ENCODE measurements around the gene RAB6A. TPM values are rescaled to one million over a fixed set of nuclear protein-coding genes. Genes with fewer than 3 reads are reported as not detected.

RAB6A gene
- total RNA-seq, 1 experiment from 2014 or later = 76.3 TPM

DNA sequence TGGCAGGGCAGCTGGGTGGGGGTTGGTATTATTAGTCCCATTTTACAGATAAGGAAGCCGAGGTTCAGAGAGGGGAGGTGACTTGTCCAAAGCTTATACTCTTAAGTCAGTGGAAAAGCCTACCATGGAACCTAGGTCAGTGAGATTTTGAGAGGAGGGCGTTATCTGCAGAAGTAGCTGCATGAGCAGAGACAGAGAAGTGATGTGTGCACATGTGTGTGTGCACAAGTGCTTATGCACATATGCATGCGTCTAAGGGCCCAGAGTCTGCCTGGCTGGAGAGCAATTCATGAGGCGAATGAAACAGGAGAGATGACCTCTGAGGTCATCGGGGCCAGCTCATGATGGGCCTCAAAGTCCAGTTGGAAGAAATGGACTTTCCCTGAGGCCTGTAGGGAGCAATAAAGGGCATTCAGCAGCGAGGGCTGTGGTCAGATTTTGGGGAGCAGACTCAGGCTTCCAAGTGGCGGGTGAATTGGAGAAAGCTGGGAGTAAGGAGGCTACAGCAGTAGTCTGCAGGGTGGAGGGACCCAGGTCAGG lies 106.3 kb downstream of the RAB6A start:
- no peak overlapping the region for H3K9ac ChIP-seq (ENCODE audit: low read length)
- DNase-seq = no peak
- 0 out of 2 replicates have a peak, but pooled peaks cover 3% of the 10 kb centered on the region for H3K27me3 ChIP-seq (ENCODE audit: low read length)
- no peaks in the 10 kb centered on the region for H3K9me3 ChIP-seq (ENCODE audit: low read length)
- H4K20me1 ChIP-seq (ENCODE audit: insufficient read depth, low read depth, low read length) = no peaks in the 10 kb centered on the region
- H3K9me2 ChIP-seq (replicated peaks; ENCODE audit: insufficient read depth, low read length) = no peaks in the 10 kb centered on the region
- no peak overlapping the region for H2AFZ ChIP-seq (ENCODE audit: low read length)
- H3K4me1 ChIP-seq (ENCODE audit: low read length) = no peaks in the 10 kb centered on the region
- H3K79me2 ChIP-seq (ENCODE audit: low read length) = no peaks in the 10 kb centered on the region
- H3K36me3 ChIP-seq (ENCODE audit: insufficient read depth, low read length) = no peaks in the 10 kb centered on the region
- no peak overlapping the region for H3K27ac ChIP-seq (ENCODE audit: low read length)
- H3K4me3 ChIP-seq (ENCODE audit: low read length) = no peak overlapping the region
- H3K4me2 ChIP-seq (ENCODE audit: low read depth, low read length, poor library complexity, severe bottlenecking) = no peak overlapping the region

GRCh38 chr11:73653996-73654395 lies 106.9 kb downstream of the RAB6A start:
- H4K20me1 ChIP-seq (ENCODE audit: insufficient read depth, low read depth, low read length) = no peaks in the 10 kb centered on the region
- H3K4me3 ChIP-seq (ENCODE audit: low read length) = no peak overlapping the region
- no peak overlapping the region for H3K4me2 ChIP-seq (ENCODE audit: low read depth, low read length, poor library complexity, severe bottlenecking)
- H3K27me3 ChIP-seq (ENCODE audit: low read length) = 0 out of 2 replicates have a peak, but pooled peaks cover 3% of the 10 kb centered on the region
- H3K9ac ChIP-seq (ENCODE audit: low read length) = no peak overlapping the region
- no peaks in the 10 kb centered on the region for H3K36me3 ChIP-seq (ENCODE audit: insufficient read depth, low read length)
- no peak overlapping the region for H2AFZ ChIP-seq (ENCODE audit: low read length)
- no peaks in the 10 kb centered on the region for H3K9me3 ChIP-seq (ENCODE audit: low read length)
- H3K27ac ChIP-seq (ENCODE audit: low read length) = no peak overlapping the region
- H3K9me2 ChIP-seq (replicated peaks; ENCODE audit: insufficient read depth, low read length) = no peaks in the 10 kb centered on the region
- H3K4me1 ChIP-seq (ENCODE audit: low read length) = no peaks in the 10 kb centered on the region
- no peaks in the 10 kb centered on the region for H3K79me2 ChIP-seq (ENCODE audit: low read length)
- no peak for DNase-seq

- Histone ChIP-seq H2AFZ (ENCODE audit: low read length) (no peak overlapping the region), H3K4me3 (ENCODE audit: low read length) (no peak overlapping the region), H3K27ac (ENCODE audit: low read length) (no peak overlapping the region), H3K4me1 (ENCODE audit: low read length) (peaks cover under 1% of the 10 kb centered on the region), H3K79me2 (ENCODE audit: low read length) (no peaks in the 10 kb centered on the region), H3K9me3 (ENCODE audit: low read length) (no peaks in the 10 kb centered on the region), H3K36me3 (ENCODE audit: insufficient read depth, low read length) (no peaks in the 10 kb centered on the region), H3K9ac (ENCODE audit: low read length) (no peak overlapping the region), H3K27me3 (ENCODE audit: low read length) (0 out of 2 replicates have a peak, but pooled peaks cover 3% of the 10 kb centered on the region), H3K4me2 (ENCODE audit: low read depth, low read length, poor library complexity, severe bottlenecking) (no peak overlapping the region), H4K20me1 (ENCODE audit: insufficient read depth, low read depth, low read length) (no peaks in the 10 kb centered on the region), H3K9me2 (replicated peaks; ENCODE audit: insufficient read depth, low read length) (no peaks in the 10 kb centered on the region)
- DNase-seq = no peak
Measured at GRCh38 chr11:73652856-73653559, 107.9 kb downstream of the RAB6A start.

DNA sequence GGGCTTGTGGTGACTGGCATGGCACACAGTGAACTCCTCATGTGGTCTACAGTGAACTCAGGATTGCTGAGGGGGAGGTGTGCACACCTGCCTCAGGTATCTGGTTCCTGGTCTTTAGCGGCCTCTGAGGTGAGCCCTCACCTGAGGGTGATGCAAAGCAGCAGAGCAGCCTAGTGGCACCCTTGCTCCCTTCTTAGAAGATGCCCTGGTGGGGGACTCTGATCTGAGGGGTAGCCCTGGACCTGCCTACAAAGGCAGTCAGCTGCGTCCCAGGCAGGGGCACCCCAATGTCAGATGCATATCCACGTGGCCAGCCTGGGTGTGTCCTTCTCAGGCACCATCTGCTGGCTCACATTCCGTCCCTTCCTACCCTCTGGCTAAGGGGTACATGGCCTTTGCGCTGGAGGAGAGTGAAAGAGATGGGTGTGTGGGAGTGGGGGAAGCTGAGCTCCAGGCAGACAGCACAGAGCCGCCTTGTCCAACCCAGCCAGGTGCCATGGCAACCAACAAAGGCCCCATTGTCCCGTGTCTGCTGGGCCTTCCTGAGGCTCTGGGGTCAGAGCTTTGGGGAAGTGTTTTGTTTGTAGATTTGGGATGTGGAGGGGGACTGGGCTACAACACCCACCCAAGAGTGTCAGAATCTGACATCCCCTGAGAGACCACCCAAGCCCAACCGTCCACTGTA lies 108.7 kb downstream of the RAB6A start:
- H3K4me2 ChIP-seq (ENCODE audit: low read depth, low read length, poor library complexity, severe bottlenecking) = no peak overlapping the region

DNA sequence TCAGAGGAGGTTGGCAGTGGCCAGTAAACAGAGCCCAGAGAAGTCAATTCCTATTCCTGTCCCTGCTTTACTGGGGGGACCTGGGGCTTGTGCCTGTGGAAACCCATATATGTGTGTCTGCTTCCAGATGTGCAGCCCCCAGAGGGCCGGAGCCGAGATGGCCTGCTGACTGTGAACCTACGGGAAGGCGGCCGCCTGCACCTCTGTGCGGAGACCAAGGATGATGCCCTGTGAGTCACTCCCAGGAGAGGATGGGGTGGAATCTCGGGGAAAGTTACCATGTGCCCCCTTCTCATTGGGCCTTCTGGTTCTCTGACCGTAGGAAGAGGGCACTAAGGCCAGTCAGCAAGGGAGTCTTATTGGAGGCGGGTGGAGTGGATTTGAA lies 109.2 kb downstream of the RAB6A start:
- Histone ChIP-seq H3K4me2 (ENCODE audit: low read depth, low read length, poor library complexity, severe bottlenecking) (no peak overlapping the region), H3K9me3 (ENCODE audit: low read length) (no peaks in the 10 kb centered on the region), H3K4me3 (ENCODE audit: low read length) (no peak overlapping the region), H3K36me3 (ENCODE audit: insufficient read depth, low read length) (no peaks in the 10 kb centered on the region), H3K27me3 (ENCODE audit: low read length) (0 out of 2 replicates have a peak, but pooled peaks cover 3% of the 10 kb centered on the region), H3K27ac (ENCODE audit: low read length) (no peak overlapping the region), H4K20me1 (ENCODE audit: insufficient read depth, low read depth, low read length) (0 out of 2 replicates have a peak, but pooled peaks cover 2% of the 10 kb centered on the region), H3K4me1 (ENCODE audit: low read length) (peaks cover 10% of the 10 kb centered on the region), H2AFZ (ENCODE audit: low read length) (no peak overlapping the region), H3K9me2 (replicated peaks; ENCODE audit: insufficient read depth, low read length) (no peaks in the 10 kb centered on the region), H3K9ac (ENCODE audit: low read length) (no peak overlapping the region), H3K79me2 (ENCODE audit: low read length) (no peaks in the 10 kb centered on the region)
- DNase-seq = no peak

More for the DNA sequence above, 108.7 kb downstream of the RAB6A start:
- H3K4me1 ChIP-seq (ENCODE audit: low read length) = peaks cover 8% of the 10 kb centered on the region
- H3K79me2 ChIP-seq (ENCODE audit: low read length) = no peaks in the 10 kb centered on the region
- no peaks in the 10 kb centered on the region for H3K9me3 ChIP-seq (ENCODE audit: low read length)
- H3K9me2 ChIP-seq (replicated peaks; ENCODE audit: insufficient read depth, low read length) = no peaks in the 10 kb centered on the region
- no peaks in the 10 kb centered on the region for H4K20me1 ChIP-seq (ENCODE audit: insufficient read depth, low read depth, low read length)
- H3K9ac ChIP-seq (ENCODE audit: low read length) = no peak overlapping the region
- no peak overlapping the region for H3K4me3 ChIP-seq (ENCODE audit: low read length)
- no peak overlapping the region for H2AFZ ChIP-seq (ENCODE audit: low read length)
- H3K27ac ChIP-seq (ENCODE audit: low read length) = no peak overlapping the region
- no peak for DNase-seq
- H3K36me3 ChIP-seq (ENCODE audit: insufficient read depth, low read length) = no peaks in the 10 kb centered on the region
- H3K27me3 ChIP-seq (ENCODE audit: low read length) = 0 out of 2 replicates have a peak, but pooled peaks cover 3% of the 10 kb centered on the region

DNA sequence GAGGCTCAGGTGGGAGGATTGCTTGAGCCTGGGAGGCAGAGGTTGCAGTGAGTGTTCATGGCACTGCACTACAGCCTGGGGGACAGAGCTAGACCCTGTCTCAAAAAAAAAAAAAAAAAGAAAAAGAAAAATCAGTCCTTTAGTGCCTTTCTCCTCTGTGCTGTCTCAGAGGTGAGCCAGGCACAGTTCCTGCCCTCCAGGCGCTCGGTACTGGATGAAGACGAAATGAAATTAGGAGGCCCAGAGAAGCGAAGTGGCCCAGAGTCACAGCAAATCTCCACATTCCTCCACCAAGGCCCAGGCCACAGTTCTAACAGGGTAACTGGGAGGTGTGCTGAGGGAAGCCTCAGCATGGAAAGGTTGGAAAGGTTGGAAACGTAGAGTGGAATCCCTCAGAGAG lies 109.6 kb downstream of the RAB6A start:
- Histone ChIP-seq H3K4me1 (ENCODE audit: low read length) (peaks cover 10% of the 10 kb centered on the region), H4K20me1 (ENCODE audit: insufficient read depth, low read depth, low read length) (0 out of 2 replicates have a peak, but pooled peaks cover 3% of the 10 kb centered on the region), H3K9ac (ENCODE audit: low read length) (no peak overlapping the region), H3K79me2 (ENCODE audit: low read length) (no peaks in the 10 kb centered on the region), H2AFZ (ENCODE audit: low read length) (no peak overlapping the region), H3K9me3 (ENCODE audit: low read length) (no peaks in the 10 kb centered on the region), H3K4me2 (ENCODE audit: low read depth, low read length, poor library complexity, severe bottlenecking) (no peak overlapping the region), H3K36me3 (ENCODE audit: insufficient read depth, low read length) (no peaks in the 10 kb centered on the region), H3K4me3 (ENCODE audit: low read length) (no peak overlapping the region), H3K27me3 (ENCODE audit: low read length) (0 out of 2 replicates have a peak, but pooled peaks cover 3% of the 10 kb centered on the region), H3K27ac (ENCODE audit: low read length) (no peak overlapping the region), H3K9me2 (replicated peaks; ENCODE audit: insufficient read depth, low read length) (no peaks in the 10 kb centered on the region)
- no peak for DNase-seq

GRCh38 chr11:73650400-73650799 lies 110.5 kb downstream of the RAB6A start:
- Histone ChIP-seq H3K4me1 (ENCODE audit: low read length) (peaks cover 10% of the 10 kb centered on the region), H3K27ac (ENCODE audit: low read length) (no peak overlapping the region), H3K4me2 (ENCODE audit: low read depth, low read length, poor library complexity, severe bottlenecking) (no peak overlapping the region), H2AFZ (ENCODE audit: low read length) (no peak overlapping the region), H3K79me2 (ENCODE audit: low read length) (no peaks in the 10 kb centered on the region), H3K36me3 (ENCODE audit: insufficient read depth, low read length) (no peaks in the 10 kb centered on the region), H3K27me3 (ENCODE audit: low read length) (0 out of 2 replicates have a peak, but pooled peaks cover 3% of the 10 kb centered on the region), H3K9ac (ENCODE audit: low read length) (no peak overlapping the region), H3K4me3 (ENCODE audit: low read length) (no peak overlapping the region), H3K9me3 (ENCODE audit: low read length) (no peaks in the 10 kb centered on the region), H3K9me2 (replicated peaks; ENCODE audit: insufficient read depth, low read length) (no peaks in the 10 kb centered on the region), H4K20me1 (ENCODE audit: insufficient read depth, low read depth, low read length) (0 out of 2 replicates have a peak, but pooled peaks cover 3% of the 10 kb centered on the region)
- DNase-seq = no peak

- Histone ChIP-seq H4K20me1 (ENCODE audit: insufficient read depth, low read depth, low read length) (0 out of 2 replicates have a peak, but pooled peaks cover 3% of the 10 kb centered on the region), H3K27ac (ENCODE audit: low read length) (no peak overlapping the region), H3K9ac (ENCODE audit: low read length) (no peak overlapping the region), H3K79me2 (ENCODE audit: low read length) (no peaks in the 10 kb centered on the region), H3K4me3 (ENCODE audit: low read length) (no peak overlapping the region), H3K36me3 (ENCODE audit: insufficient read depth, low read length) (no peaks in the 10 kb centered on the region), H3K4me1 (ENCODE audit: low read length) (peaks cover 10% of the 10 kb centered on the region), H2AFZ (ENCODE audit: low read length) (no peak overlapping the region), H3K27me3 (ENCODE audit: low read length) (0 out of 2 replicates have a peak, but pooled peaks cover 3% of the 10 kb centered on the region), H3K9me3 (ENCODE audit: low read length) (no peaks in the 10 kb centered on the region), H3K9me2 (replicated peaks; ENCODE audit: insufficient read depth, low read length) (no peaks in the 10 kb centered on the region), H3K4me2 (ENCODE audit: low read depth, low read length, poor library complexity, severe bottlenecking) (no peak overlapping the region)
- DNase-seq = no peak
Measured at GRCh38 chr11:73649206-73649605, 111.7 kb downstream of the RAB6A start.
